Lower lobe of right lung (tissue), 2 donors: ENCODE data around the gene USP31. TPM values are rescaled to one million over a fixed set of nuclear protein-coding genes. Genes with fewer than 3 reads are reported as not detected.

Experiments used
- ATAC-seq, 2 donors: fragments of 200-7000 bp; cut with Tn5 transposase; one replicate each; pipeline ENCODE4 v1.9.1; 2020 to 2022; ENCODE audit warnings: mild to moderate bottlenecking in 2 of 2, moderate library complexity in 2 of 2
- DNase-seq: peaks from one replicate; pipeline ENCODE4 v3.0.0-alpha.2; 2020
- H3K27ac ChIP-seq: fragments of 200-600 bp; one replicate; pipeline ENCODE4 v1.8.0; 2022
- H3K27me3 ChIP-seq: fragments of 200-600 bp; one replicate; pipeline ENCODE4 v1.8.0; 2022; ENCODE audit warnings: low read depth
- H3K36me3 ChIP-seq: fragments of 200-600 bp; one replicate; pipeline ENCODE4 v1.8.0; 2022; ENCODE audit warnings: mild to moderate bottlenecking
- H3K4me1 ChIP-seq: fragments of 200-600 bp; one replicate; pipeline ENCODE4 v1.8.0; 2022
- H3K4me3 ChIP-seq: fragments of 200-600 bp; one replicate; pipeline ENCODE4 v1.8.0; 2022; ENCODE audit warnings: mild to moderate bottlenecking
- H3K9me3 ChIP-seq: fragments of 200-600 bp; one replicate; pipeline ENCODE4 v1.8.0; 2022
- intact Hi-C: fragments of 100-400 bp; cut with DNase I; formaldehyde crosslinking; loops from one replicate; pipeline ENCODE4 v1.11.0; 2022
- total RNA-seq: library from RNA; stranded (reverse); fragmentation: NEBNext Ultra II Directional; extraction: Animal tissue kit (Norgen Biotek cat#: 25700); gene quantifications from one replicate; pipeline ENCODE4 v1.2.1, GENCODE V29; 2021
- TF ChIP-seq, protein P1 (sequence below): fragments of 200-600 bp; IDR thresholded peaks from one replicate; pipeline ENCODE4 v1.8.0; 2022; ENCODE audit warnings: antibody characterized with exemption, mild to moderate bottlenecking
- donor health status: DM: no; HTN: yes; CAD: no; lungs with severe emphysema.

Gene USP31
- total RNA-seq, 1 donor from 2014 or later = 13.1 TPM

DNA sequence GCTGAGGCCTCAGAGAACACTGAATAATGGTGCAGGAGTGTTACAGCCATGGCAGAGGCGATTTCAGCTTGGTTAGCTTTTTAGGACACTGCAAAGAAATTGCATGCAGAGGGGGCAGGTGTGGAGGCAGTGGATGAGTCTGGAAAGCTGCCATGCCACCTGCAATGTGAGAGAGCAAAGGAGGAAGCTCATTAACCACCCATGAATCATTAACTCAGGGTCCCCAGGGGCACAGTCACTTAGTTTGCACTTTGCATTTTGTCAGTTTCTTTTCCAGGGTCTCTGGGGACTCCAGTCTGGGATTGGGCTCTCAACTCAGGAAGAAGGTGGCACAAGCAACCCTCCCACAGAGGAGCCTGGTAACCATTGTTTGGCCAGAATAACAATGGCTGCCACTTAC, 132.9 kb downstream of the USP31 start:
- DNase-seq (no peak), ATAC-seq (no peak)
- H3K4me3 ChIP-seq = no peak overlapping the region
- intact Hi-C loops = no loop called here
- TF ChIP-seq, protein P1, sequence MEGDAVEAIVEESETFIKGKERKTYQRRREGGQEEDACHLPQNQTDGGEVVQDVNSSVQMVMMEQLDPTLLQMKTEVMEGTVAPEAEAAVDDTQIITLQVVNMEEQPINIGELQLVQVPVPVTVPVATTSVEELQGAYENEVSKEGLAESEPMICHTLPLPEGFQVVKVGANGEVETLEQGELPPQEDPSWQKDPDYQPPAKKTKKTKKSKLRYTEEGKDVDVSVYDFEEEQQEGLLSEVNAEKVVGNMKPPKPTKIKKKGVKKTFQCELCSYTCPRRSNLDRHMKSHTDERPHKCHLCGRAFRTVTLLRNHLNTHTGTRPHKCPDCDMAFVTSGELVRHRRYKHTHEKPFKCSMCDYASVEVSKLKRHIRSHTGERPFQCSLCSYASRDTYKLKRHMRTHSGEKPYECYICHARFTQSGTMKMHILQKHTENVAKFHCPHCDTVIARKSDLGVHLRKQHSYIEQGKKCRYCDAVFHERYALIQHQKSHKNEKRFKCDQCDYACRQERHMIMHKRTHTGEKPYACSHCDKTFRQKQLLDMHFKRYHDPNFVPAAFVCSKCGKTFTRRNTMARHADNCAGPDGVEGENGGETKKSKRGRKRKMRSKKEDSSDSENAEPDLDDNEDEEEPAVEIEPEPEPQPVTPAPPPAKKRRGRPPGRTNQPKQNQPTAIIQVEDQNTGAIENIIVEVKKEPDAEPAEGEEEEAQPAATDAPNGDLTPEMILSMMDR = no peak
- H3K27ac ChIP-seq = no peak overlapping the region
- H3K27me3 ChIP-seq = no peaks in the 10 kb centered on the region
- H3K9me3 ChIP-seq = no peaks in the 10 kb centered on the region
- H3K36me3 ChIP-seq = no peaks in the 10 kb centered on the region
- H3K4me1 ChIP-seq = no peaks in the 10 kb centered on the region

DNA sequence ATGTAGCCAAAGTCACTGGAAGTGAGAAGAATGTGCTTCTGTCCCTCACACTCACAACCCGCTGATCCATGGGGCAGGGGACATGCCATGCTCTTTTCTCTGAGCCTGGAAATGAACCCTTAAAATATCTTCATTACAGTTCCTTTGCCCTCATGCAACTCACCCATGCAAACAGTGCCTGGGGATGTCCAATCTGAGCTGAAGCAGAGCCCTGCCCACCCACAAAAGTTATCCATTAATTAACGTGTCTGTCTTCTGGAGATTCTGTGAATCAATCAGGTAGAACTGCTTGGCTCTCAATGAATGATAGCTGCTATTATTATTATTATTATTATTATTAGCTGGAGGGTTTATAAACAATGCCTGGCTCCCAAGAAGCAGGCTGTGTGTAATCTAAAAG, 133.7 kb downstream of the USP31 start:
- no peak overlapping the region for H3K4me3 ChIP-seq
- no peaks in the 10 kb centered on the region for H3K4me1 ChIP-seq
- no peaks in the 10 kb centered on the region for H3K36me3 ChIP-seq
- H3K27me3 ChIP-seq = no peaks in the 10 kb centered on the region
- intact Hi-C loops = no loop called here
- TF ChIP-seq, protein P1 = no peak
- DNase-seq (no peak), ATAC-seq (no peak)
- H3K27ac ChIP-seq = no peak overlapping the region
- H3K9me3 ChIP-seq = no peaks in the 10 kb centered on the region

DNA sequence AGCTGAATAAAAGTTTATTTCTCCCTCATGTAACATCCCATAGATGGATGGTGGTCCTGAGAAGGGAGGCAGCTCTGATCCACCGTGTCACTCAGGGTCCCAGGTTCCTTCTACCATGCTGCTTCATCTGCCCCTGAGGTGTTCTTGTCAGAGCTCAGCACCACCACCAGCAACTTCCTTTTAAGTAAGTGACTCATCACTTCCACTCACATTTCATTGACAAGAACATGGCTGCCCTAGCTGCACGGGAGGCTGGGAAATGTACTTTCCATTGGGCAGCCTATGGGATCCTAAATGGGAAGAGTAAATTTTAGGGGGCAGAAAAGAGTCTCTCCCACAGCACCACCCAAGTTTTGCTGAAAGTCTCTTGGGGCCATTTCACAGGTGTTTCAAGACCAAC, 134.7 kb downstream of the USP31 start:
- Histone ChIP-seq H3K36me3 (no peaks in the 10 kb centered on the region), H3K27ac (no peak overlapping the region), H3K4me1 (no peaks in the 10 kb centered on the region), H3K4me3 (no peak overlapping the region), H3K9me3 (no peaks in the 10 kb centered on the region), H3K27me3 (no peaks in the 10 kb centered on the region)
- intact Hi-C loops = no loop called here
- DNase-seq (no peak), ATAC-seq (no peak)
- TF ChIP-seq, protein P1 = no peak

Other genes with a start within 250 kb of the USP31 start
- gene SCNN1G, start 33.3 kb upstream of the USP31 start, total RNA-seq = 7.6 TPM
- gene SCNN1B, start 152.8 kb upstream of the USP31 start, total RNA-seq = 38.3 TPM